ENCODE measurements around the gene PSD2.

GRCh38 chr5:139769477-139769876 is 26.1 kb upstream of the PSD2 start:
- TF ChIP-seq REST (IDR thresholded peaks at IDR 0.05; ENCODE audit: insufficient read depth in 1 of 2, low read depth in 2 of 2, low read length in 2 of 2) = no peak
- TF ChIP-seq SIN3A (IDR thresholded peaks at IDR 0.05; ENCODE audit: borderline replicate concordance, insufficient read depth, low read length) = no peak
